MM.1S (cell line): ENCODE data around the gene GRK1.

ENCODE experiments used
- DNase-seq: peaks from one replicate; pipeline ENCODE4 v3.0.0-alpha.2; 2015
- H2AFZ ChIP-seq: fragments of 300-600 bp; sonication (generic); 2 replicates; pipeline ENCODE4 v1.6.0; 2016; ENCODE audit warnings: antibody characterized with exemption, low read length
- H3F3A ChIP-seq: fragments of 300-600 bp; sonication (generic); 2 replicates; pipeline ENCODE4 v1.6.1; 2016; ENCODE audit warnings: mild to moderate bottlenecking, antibody characterized with exemption, low read length, moderate library complexity, mixed read lengths; ENCODE audit not compliant: insufficient read depth
- H3K27ac ChIP-seq: fragments of 300-600 bp; sonication (generic); 2 replicates; pipeline ENCODE4 v1.5.1; 2016; ENCODE audit warnings: mild to moderate bottlenecking, low read length
- H3K27me3 ChIP-seq: fragments of 300-600 bp; sonication (generic); replicated peaks from 2 replicates; pipeline ENCODE4 v1.6.0; 2016; ENCODE audit warnings: low read length; ENCODE audit not compliant: insufficient read depth
- H3K36me3 ChIP-seq: fragments of 300-600 bp; sonication (generic); replicated peaks from 2 replicates; pipeline ENCODE4 v1.6.1; 2016; ENCODE audit warnings: mild to moderate bottlenecking, low read length, mixed read lengths; ENCODE audit not compliant: insufficient read depth
- H3K4me1 ChIP-seq: fragments of 300-600 bp; sonication (generic); 2 replicates; pipeline ENCODE4 v1.6.1; 2016; ENCODE audit warnings: low read length, mixed read lengths
- H3K4me2 ChIP-seq: fragments of 300-600 bp; sonication (generic); 2 replicates; pipeline ENCODE4 v1.6.0; 2016; ENCODE audit warnings: low read depth, low read length
- H3K4me3 ChIP-seq: fragments of 300-600 bp; sonication (generic); 2 replicates; pipeline ENCODE4 v1.5.1; 2016; ENCODE audit warnings: low read length, mixed read lengths
- H3K79me2 ChIP-seq: fragments of 300-600 bp; sonication (generic); 2 replicates; pipeline ENCODE4 v1.6.1; 2016; ENCODE audit warnings: mixed run types, low read length, mixed read lengths
- H3K9ac ChIP-seq: fragments of 300-600 bp; sonication (generic); 2 replicates; pipeline ENCODE4 v1.6.1; 2016; ENCODE audit warnings: low read length, mixed read lengths
- H3K9me2 ChIP-seq: fragments of 300-600 bp; sonication (generic); replicated peaks from 2 replicates; pipeline ENCODE4 v1.6.1; 2016; ENCODE audit warnings: mild to moderate bottlenecking, low read length, mixed read lengths; ENCODE audit not compliant: insufficient read depth
- H3K9me3 ChIP-seq: fragments of 300-600 bp; sonication (generic); replicated peaks from 2 replicates; pipeline ENCODE4 v1.6.1; 2016; ENCODE audit warnings: mild to moderate bottlenecking, low read length, mixed read lengths; ENCODE audit not compliant: insufficient read depth
- H4K20me1 ChIP-seq: fragments of 300-600 bp; sonication (generic); 2 replicates; pipeline ENCODE4 v1.6.1; 2016; ENCODE audit warnings: mild to moderate bottlenecking, low read length, moderate library complexity, mixed read lengths; ENCODE audit not compliant: insufficient read depth
- CTCF ChIP-seq: fragments of 300-600 bp; sonication (generic); IDR thresholded peaks from 2 replicates; pipeline ENCODE4 v1.5.1; 2016; ENCODE audit warnings: antibody characterized with exemption, low read length, mixed read lengths
- EZH2 ChIP-seq: fragments of 300-600 bp; sonication (generic); optimal IDR thresholded peaks from 2 replicates; pipeline ENCODE3; 2017; ENCODE audit warnings: low read depth, mild to moderate bottlenecking, antibody characterized with exemption, low read length, mixed read lengths
- EZH2phosphoT487 ChIP-seq: fragments of 300-600 bp; sonication (generic); IDR thresholded peaks from 2 replicates; pipeline ENCODE4 v1.6.1; 2018; ENCODE audit warnings: antibody characterized with exemption, low read length

GRK1 gene

GRCh38 chr13:113663934-113664333 is 3.1 kb upstream of the GRK1 start:
- no peaks in the 10 kb centered on the region for H3K9me3 ChIP-seq
- H3K36me3 ChIP-seq = no peaks in the 10 kb centered on the region
- no peaks in the 10 kb centered on the region for H3K79me2 ChIP-seq
- peaks cover 17% of the 10 kb centered on the region for H3K27me3 ChIP-seq
- no peaks in the 10 kb centered on the region for H3K4me1 ChIP-seq
- no peak overlapping the region for H2AFZ ChIP-seq
- no peaks in the 10 kb centered on the region for H4K20me1 ChIP-seq
- H3K4me2 ChIP-seq = no peak overlapping the region
- H3K9ac ChIP-seq = no peak overlapping the region
- peaks cover 7% of the 10 kb centered on the region; the same call in 1 of the 2 replicates for H3F3A ChIP-seq
- no peak overlapping the region for H3K4me3 ChIP-seq
- no peaks in the 10 kb centered on the region for H3K9me2 ChIP-seq
- TF ChIP-seq CTCF (no peak), EZH2 (no peak), EZH2phosphoT487 (no peak)
- DNase-seq = no peak
- H3K27ac ChIP-seq = no peak overlapping the region

GRCh38 chr13:113664751-113665596 is 2.0 kb upstream of the GRK1 start:
- no peaks in the 10 kb centered on the region for H3K9me3 ChIP-seq
- H3K4me1 ChIP-seq = no peaks in the 10 kb centered on the region
- no peaks in the 10 kb centered on the region for H4K20me1 ChIP-seq
- TF ChIP-seq EZH2phosphoT487 = no peak
- TF ChIP-seq EZH2 = no peak
- TF ChIP-seq CTCF = no peak
- peaks cover 7% of the 10 kb centered on the region; the same call in 1 of the 2 replicates for H3F3A ChIP-seq
- H3K36me3 ChIP-seq = no peaks in the 10 kb centered on the region
- no peak overlapping the region for H2AFZ ChIP-seq
- no peak overlapping the region for H3K9ac ChIP-seq
- H3K4me2 ChIP-seq = no peak overlapping the region
- DNase-seq = no peak
- peaks cover 23% of the 10 kb centered on the region for H3K27me3 ChIP-seq
- H3K27ac ChIP-seq = no peak overlapping the region
- no peaks in the 10 kb centered on the region for H3K79me2 ChIP-seq
- no peaks in the 10 kb centered on the region for H3K9me2 ChIP-seq
- H3K4me3 ChIP-seq = no peak overlapping the region

GRCh38 chr13:113665597-113666328 is 1.3 kb upstream of the GRK1 start:
- Histone ChIP-seq H3K79me2 (no peaks in the 10 kb centered on the region), H3K4me3 (no peak overlapping the region), H2AFZ (no peak overlapping the region), H3F3A (peaks cover 7% of the 10 kb centered on the region; the same call in 1 of the 2 replicates), H3K4me1 (no peaks in the 10 kb centered on the region), H3K27ac (no peak overlapping the region), H3K9me3 (no peaks in the 10 kb centered on the region), H3K9ac (no peak overlapping the region), H3K9me2 (no peaks in the 10 kb centered on the region), H4K20me1 (no peaks in the 10 kb centered on the region), H3K36me3 (no peaks in the 10 kb centered on the region), H3K4me2 (no peak overlapping the region), H3K27me3 (peaks cover 23% of the 10 kb centered on the region)
- no peak for DNase-seq
- TF ChIP-seq EZH2phosphoT487 = no peak
- no peak for TF ChIP-seq EZH2
- no peak for TF ChIP-seq CTCF
